Thyroid gland (tissue), 4 donors: ENCODE measurements around the gene MAMDC4.

Experiments
- POLR2A ChIP-seq, 2 donors: fragments of 450-650 bp; IDR thresholded peaks; one replicate each; pipeline ENCODE4 v1.6.1; 2017; ENCODE audit warnings: antibody characterized with exemption in 2 of 2, mild to moderate bottlenecking in 2 of 2, moderate library complexity in 1 of 2
- TF ChIP-seq, protein P1 (sequence below), 6 experiments: fragments of 200-600 bp in 3 of 6; fragments of 450-650 bp in 3 of 6; sonication (generic) in 3 of 6; IDR thresholded peaks; one replicate each; pipeline ENCODE4 v1.5.1; 2016 to 2019; ENCODE audit warnings: antibody characterized with exemption in 6 of 6, mild to moderate bottlenecking in 2 of 6, inconsistent platforms in 1 of 6, moderate library complexity in 1 of 6

- TF ChIP-seq, protein P1, sequence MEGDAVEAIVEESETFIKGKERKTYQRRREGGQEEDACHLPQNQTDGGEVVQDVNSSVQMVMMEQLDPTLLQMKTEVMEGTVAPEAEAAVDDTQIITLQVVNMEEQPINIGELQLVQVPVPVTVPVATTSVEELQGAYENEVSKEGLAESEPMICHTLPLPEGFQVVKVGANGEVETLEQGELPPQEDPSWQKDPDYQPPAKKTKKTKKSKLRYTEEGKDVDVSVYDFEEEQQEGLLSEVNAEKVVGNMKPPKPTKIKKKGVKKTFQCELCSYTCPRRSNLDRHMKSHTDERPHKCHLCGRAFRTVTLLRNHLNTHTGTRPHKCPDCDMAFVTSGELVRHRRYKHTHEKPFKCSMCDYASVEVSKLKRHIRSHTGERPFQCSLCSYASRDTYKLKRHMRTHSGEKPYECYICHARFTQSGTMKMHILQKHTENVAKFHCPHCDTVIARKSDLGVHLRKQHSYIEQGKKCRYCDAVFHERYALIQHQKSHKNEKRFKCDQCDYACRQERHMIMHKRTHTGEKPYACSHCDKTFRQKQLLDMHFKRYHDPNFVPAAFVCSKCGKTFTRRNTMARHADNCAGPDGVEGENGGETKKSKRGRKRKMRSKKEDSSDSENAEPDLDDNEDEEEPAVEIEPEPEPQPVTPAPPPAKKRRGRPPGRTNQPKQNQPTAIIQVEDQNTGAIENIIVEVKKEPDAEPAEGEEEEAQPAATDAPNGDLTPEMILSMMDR (IDR thresholded peaks at IDR 0.05): no peak
- peak in 1 of 2 donors; percentile 82 for TF ChIP-seq POLR2A (IDR thresholded peaks at IDR 0.05)
These were observed 4.2 kb upstream of the MAMDC4 start for GRCh38 chr9:136847826-136848392.
